Upper lobe of right lung (tissue), 1 donor: ENCODE data around the gene CAB39L. TPM values are rescaled to one million over a fixed set of nuclear protein-coding genes. Genes with fewer than 3 reads are reported as not detected.
"Not testable (repeated sequence)": the region's sequence is repeated elsewhere in the genome, so short reads cannot be mapped to it uniquely, and the experiment has no call there.

Source experiments
- ATAC-seq: fragments of 200-7000 bp; cut with Tn5 transposase; one replicate; pipeline ENCODE4 v1.9.1; 2020; ENCODE audit warnings: mild to moderate bottlenecking, moderate library complexity
- DNase-seq: peaks from one replicate; pipeline ENCODE4 v3.0.0-alpha.2; 2020
- H3K27ac ChIP-seq: fragments of 200-600 bp; one replicate; pipeline ENCODE4 v1.8.0; 2022
- H3K27me3 ChIP-seq: fragments of 200-600 bp; one replicate; pipeline ENCODE4 v1.8.0; 2022; ENCODE audit warnings: mild to moderate bottlenecking
- H3K36me3 ChIP-seq: fragments of 200-600 bp; one replicate; pipeline ENCODE4 v1.8.0; 2022
- H3K4me1 ChIP-seq: fragments of 200-600 bp; one replicate; pipeline ENCODE4 v1.8.0; 2022
- H3K4me3 ChIP-seq: fragments of 200-600 bp; one replicate; pipeline ENCODE4 v1.8.0; 2022; ENCODE audit warnings: mild to moderate bottlenecking
- H3K9me3 ChIP-seq: fragments of 200-600 bp; one replicate; pipeline ENCODE4 v1.8.0; 2022
- CTCF ChIP-seq: fragments of 200-600 bp; IDR thresholded peaks from one replicate; pipeline ENCODE4 v1.8.0; 2022; ENCODE audit warnings: antibody characterized with exemption
- intact Hi-C: fragments of 100-400 bp; cut with DNase I; formaldehyde crosslinking; loops from one replicate; pipeline ENCODE4 v1.11.0; 2022
- total RNA-seq: library from RNA; stranded (reverse); fragmentation: NEBNext Ultra II Directional; extraction: Animal tissue kit (Norgen Biotek cat#: 25700); gene quantifications from one replicate; pipeline ENCODE4 v1.2.1, GENCODE V29; 2021
- donor health status: DM: no; HTN: yes; CAD: no; lungs with severe emphysema.

CAB39L gene
- total RNA-seq, 1 donor from 2014 or later = 18.0 TPM

GRCh38 chr13:49341941-49342340 is 101.9 kb downstream of the CAB39L start:
- H3K27me3 ChIP-seq = no peaks in the 10 kb centered on the region
- ATAC-seq = no peak
- H3K4me3 ChIP-seq = no peak overlapping the region
- intact Hi-C loops = no loop called here
- no peak for DNase-seq
- H3K4me1 ChIP-seq = no peaks in the 10 kb centered on the region
- H3K27ac ChIP-seq = no peak overlapping the region
- H3K9me3 ChIP-seq = no peaks in the 10 kb centered on the region
- H3K36me3 ChIP-seq = peaks cover 6% of the 10 kb centered on the region
- TF ChIP-seq CTCF = no peak

- H3K9me3 ChIP-seq = no peaks in the 10 kb centered on the region
- no peak overlapping the region for H3K27ac ChIP-seq
- H3K36me3 ChIP-seq = peaks cover 6% of the 10 kb centered on the region
- TF ChIP-seq CTCF = no peak
- no peaks in the 10 kb centered on the region for H3K4me1 ChIP-seq
- DNase-seq (no peak), ATAC-seq (no peak)
- intact Hi-C loops = no loop called here
- no peaks in the 10 kb centered on the region for H3K27me3 ChIP-seq
- no peak overlapping the region for H3K4me3 ChIP-seq
Observed at GRCh38 chr13:49341517-49341916, 102.3 kb downstream of the CAB39L start.

GRCh38 chr13:49340161-49340560 is 103.7 kb downstream of the CAB39L start:
- H3K4me1 ChIP-seq = no peaks in the 10 kb centered on the region
- H3K27ac ChIP-seq = no peak overlapping the region
- intact Hi-C loops = no loop called here
- no peak for TF ChIP-seq CTCF
- H3K36me3 ChIP-seq = peaks cover 6% of the 10 kb centered on the region
- no peaks in the 10 kb centered on the region for H3K9me3 ChIP-seq
- DNase-seq (no peak), ATAC-seq (no peak)
- no peaks in the 10 kb centered on the region for H3K27me3 ChIP-seq
- no peak overlapping the region for H3K4me3 ChIP-seq

GRCh38 chr13:49336655-49337054 is 107.2 kb downstream of the CAB39L start:
- Histone ChIP-seq H3K9me3 (no peaks in the 10 kb centered on the region), H3K4me1 (no peaks in the 10 kb centered on the region), H3K4me3 (no peak overlapping the region), H3K36me3 (no peaks in the 10 kb centered on the region), H3K27ac (no peak overlapping the region), H3K27me3 (no peaks in the 10 kb centered on the region)
- DNase-seq (no peak), ATAC-seq (no peak)
- intact Hi-C loops = no loop called here
- TF ChIP-seq CTCF = no peak

GRCh38 chr13:49330546-49330864 is 113.4 kb downstream of the CAB39L start:
- DNase-seq (no peak), ATAC-seq (no peak)
- Histone ChIP-seq H3K4me3 (no peak overlapping the region), H3K36me3 (no peaks in the 10 kb centered on the region), H3K27me3 (no peaks in the 10 kb centered on the region), H3K4me1 (no peaks in the 10 kb centered on the region), H3K27ac (no peak overlapping the region), H3K9me3 (no peaks in the 10 kb centered on the region)
- intact Hi-C loops = no loop called here
- TF ChIP-seq CTCF = no peak

GRCh38 chr13:49329831-49330545 is 113.9 kb downstream of the CAB39L start:
- TF ChIP-seq CTCF = no peak
- ATAC-seq = no peak
- no peaks in the 10 kb centered on the region for H3K4me1 ChIP-seq
- no peaks in the 10 kb centered on the region for H3K9me3 ChIP-seq
- H3K36me3 ChIP-seq = no peaks in the 10 kb centered on the region
- H3K27me3 ChIP-seq = no peaks in the 10 kb centered on the region
- DNase-seq = no peak
- intact Hi-C loops = no loop called here
- H3K27ac ChIP-seq = no peak overlapping the region
- H3K4me3 ChIP-seq = no peak overlapping the region

- H3K4me1 ChIP-seq, DNase-seq, H3K4me3 ChIP-seq, H3K27ac ChIP-seq, H3K36me3 ChIP-seq, H3K27me3 ChIP-seq, ATAC-seq, intact Hi-C loops, H3K9me3 ChIP-seq: not testable (repeated sequence)
Observed at GRCh38 chr13:49327145-49327544, 116.7 kb downstream of the CAB39L start.
